ENCODE data around the gene D2HGDH. TPM values are rescaled to one million over a fixed set of nuclear protein-coding genes. Genes with fewer than 3 reads are reported as not detected.
A peak's percentile ranks its signal among the peaks of the same experiment; 100 is the strongest.
"Not testable (repeated sequence)": the region's sequence is repeated elsewhere in the genome, so short reads cannot be mapped to it uniquely, and the experiment has no call there.

The D2HGDH gene
- total RNA-seq, 1 donor from 2014 or later: 55.4 TPM

DNA sequence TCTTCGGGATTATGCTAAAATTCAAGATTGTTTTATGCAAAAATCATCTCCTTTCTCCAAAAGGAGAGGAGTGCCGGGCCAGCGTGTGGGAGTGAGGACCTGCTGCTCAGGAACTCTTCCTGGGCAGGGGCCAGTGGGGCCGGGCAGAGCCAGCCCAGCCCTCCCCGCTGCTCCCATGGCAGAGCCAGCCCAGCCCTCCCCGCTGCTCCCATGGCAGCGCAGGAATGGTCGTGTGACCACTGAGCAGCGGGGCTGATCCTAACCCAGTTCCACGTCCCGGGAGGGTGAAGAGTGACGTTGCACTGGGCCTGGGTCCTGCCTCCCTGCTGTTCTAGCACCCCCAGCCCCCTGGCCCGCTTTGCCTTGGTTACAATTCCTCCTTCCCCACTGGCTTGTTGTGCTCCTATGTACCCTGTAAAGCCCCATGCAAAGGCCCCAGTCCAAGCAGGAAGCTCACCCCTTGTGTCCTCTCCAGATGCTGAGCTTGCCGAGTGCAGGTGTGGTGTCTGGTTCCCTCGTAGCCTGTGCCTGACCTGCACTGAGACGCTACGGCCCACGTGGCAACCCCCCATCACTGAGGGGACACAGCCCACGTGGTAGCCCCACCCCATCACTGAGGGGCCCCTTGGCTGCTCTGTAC, 63.1 kb downstream of the D2HGDH start:
- POLR2A ChIA-PET: no interaction called here
- intact Hi-C loops (cut with micrococcal nuclease): no loop called here
- TF ChIP-seq, protein P1, sequence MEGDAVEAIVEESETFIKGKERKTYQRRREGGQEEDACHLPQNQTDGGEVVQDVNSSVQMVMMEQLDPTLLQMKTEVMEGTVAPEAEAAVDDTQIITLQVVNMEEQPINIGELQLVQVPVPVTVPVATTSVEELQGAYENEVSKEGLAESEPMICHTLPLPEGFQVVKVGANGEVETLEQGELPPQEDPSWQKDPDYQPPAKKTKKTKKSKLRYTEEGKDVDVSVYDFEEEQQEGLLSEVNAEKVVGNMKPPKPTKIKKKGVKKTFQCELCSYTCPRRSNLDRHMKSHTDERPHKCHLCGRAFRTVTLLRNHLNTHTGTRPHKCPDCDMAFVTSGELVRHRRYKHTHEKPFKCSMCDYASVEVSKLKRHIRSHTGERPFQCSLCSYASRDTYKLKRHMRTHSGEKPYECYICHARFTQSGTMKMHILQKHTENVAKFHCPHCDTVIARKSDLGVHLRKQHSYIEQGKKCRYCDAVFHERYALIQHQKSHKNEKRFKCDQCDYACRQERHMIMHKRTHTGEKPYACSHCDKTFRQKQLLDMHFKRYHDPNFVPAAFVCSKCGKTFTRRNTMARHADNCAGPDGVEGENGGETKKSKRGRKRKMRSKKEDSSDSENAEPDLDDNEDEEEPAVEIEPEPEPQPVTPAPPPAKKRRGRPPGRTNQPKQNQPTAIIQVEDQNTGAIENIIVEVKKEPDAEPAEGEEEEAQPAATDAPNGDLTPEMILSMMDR (IDR thresholded peaks at IDR 0.05): no peak
- H3K27ac Mint-ChIP-seq: no peak overlapping the region
- no peaks in the 10 kb centered on the region for H3K27me3 Mint-ChIP-seq
- ATAC-seq (ENCODE audit: low read depth): no peak
- DNase-seq: peak; percentile 13
- no peaks in the 10 kb centered on the region for H3K36me3 Mint-ChIP-seq (ENCODE audit: low read depth)
- no peaks in the 10 kb centered on the region for H3K9me3 Mint-ChIP-seq
- no peak overlapping the region for H3K4me3 Mint-ChIP-seq
- CTCF ChIA-PET: no interaction called here
- no peaks in the 10 kb centered on the region for H3K4me1 Mint-ChIP-seq

DNA sequence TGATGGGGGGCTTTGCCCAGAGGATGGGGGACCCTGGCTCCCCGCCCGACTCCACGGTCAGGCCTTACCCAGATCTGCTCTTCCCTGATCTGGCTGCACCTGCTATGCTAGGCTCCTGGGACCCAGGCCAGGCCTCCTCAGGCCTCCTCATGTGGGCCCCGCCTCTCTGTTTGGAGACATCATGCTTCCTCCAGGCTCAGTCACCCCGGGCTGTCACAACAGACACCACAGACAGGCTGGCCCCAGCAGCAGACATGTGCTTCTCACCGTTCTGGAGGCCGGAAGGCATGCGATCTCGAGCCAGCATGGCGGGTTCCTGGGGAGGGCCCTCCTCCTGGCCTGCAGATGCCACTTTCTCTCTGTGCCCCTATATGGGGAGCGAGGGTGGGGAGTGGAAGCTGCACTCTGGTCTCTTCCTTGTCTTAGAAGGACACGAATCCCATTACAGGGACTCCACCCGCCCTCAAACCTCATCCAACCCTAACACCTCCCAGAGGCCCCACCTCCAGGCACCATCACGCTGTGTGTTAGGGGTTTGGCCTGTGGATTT, 63.7 kb downstream of the D2HGDH start:
- no peaks in the 10 kb centered on the region for H3K27me3 Mint-ChIP-seq
- H3K9me3 Mint-ChIP-seq: no peaks in the 10 kb centered on the region
- TF ChIP-seq, protein P1 (IDR thresholded peaks at IDR 0.05): no peak
- H3K4me3 Mint-ChIP-seq: no peak overlapping the region
- intact Hi-C loops (cut with micrococcal nuclease): no loop called here
- no peak for DNase-seq
- ChIA-PET CTCF (no interaction called here), POLR2A (no interaction called here)
- H3K36me3 Mint-ChIP-seq (ENCODE audit: low read depth): no peaks in the 10 kb centered on the region
- ATAC-seq (ENCODE audit: low read depth): no peak
- H3K27ac Mint-ChIP-seq: no peak overlapping the region
- H3K4me1 Mint-ChIP-seq: no peaks in the 10 kb centered on the region

DNA sequence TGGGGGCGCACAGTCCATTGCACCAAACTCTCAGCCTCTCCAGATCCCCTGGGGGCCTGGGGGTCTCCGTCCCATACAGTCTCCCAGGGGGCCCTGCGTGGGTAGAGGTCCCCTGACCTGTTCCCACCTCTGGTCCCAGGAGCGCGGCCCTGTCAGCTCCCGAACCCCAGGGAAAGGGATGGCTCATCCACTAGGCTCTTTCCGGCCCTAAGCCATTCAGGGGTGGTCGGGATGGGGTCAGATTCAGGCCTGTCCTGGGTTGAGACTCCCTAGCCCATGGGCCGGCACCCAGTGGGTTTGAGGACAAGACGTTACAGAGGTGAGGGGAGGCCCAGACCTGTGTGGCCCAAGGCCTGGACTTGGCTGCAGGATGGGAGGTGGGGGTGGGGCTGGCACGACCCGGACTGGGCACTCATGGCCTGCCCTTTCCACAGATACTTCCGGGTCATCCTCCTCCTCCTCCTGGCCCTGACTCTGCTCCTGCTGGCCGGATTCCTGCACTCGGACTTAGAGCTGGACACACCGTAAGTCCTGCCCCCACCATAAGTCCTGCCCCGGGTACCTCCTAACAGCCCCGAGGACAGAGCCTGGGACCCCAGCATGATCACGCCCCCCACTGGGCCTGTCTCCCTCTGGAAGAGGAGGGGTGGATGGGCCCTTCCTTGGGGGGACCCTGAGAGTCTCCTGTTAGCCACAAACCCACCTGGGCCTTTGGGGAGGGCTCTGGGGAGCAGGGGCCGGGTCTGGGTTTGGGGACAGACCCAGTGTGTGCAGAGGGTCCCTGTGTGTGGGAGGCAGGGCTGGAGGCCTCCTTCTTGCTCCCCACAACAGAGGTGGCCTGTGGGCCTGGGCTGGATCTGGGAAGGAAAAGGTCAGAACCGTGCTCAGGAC, 64.4 kb downstream of the D2HGDH start:
- H3K4me3 Mint-ChIP-seq: no peak overlapping the region
- H3K9me3 Mint-ChIP-seq: no peaks in the 10 kb centered on the region
- ATAC-seq (ENCODE audit: low read depth): no peak
- intact Hi-C loops (cut with micrococcal nuclease): no loop called here
- ChIA-PET CTCF (no interaction called here), POLR2A (no interaction called here)
- TF ChIP-seq, protein P1 (IDR thresholded peaks at IDR 0.05): no peak
- no peak overlapping the region for H3K27ac Mint-ChIP-seq
- no peak for DNase-seq
- no peaks in the 10 kb centered on the region for H3K36me3 Mint-ChIP-seq (ENCODE audit: low read depth)
- no peaks in the 10 kb centered on the region for H3K27me3 Mint-ChIP-seq
- H3K4me1 Mint-ChIP-seq: peaks cover 3% of the 10 kb centered on the region

DNA sequence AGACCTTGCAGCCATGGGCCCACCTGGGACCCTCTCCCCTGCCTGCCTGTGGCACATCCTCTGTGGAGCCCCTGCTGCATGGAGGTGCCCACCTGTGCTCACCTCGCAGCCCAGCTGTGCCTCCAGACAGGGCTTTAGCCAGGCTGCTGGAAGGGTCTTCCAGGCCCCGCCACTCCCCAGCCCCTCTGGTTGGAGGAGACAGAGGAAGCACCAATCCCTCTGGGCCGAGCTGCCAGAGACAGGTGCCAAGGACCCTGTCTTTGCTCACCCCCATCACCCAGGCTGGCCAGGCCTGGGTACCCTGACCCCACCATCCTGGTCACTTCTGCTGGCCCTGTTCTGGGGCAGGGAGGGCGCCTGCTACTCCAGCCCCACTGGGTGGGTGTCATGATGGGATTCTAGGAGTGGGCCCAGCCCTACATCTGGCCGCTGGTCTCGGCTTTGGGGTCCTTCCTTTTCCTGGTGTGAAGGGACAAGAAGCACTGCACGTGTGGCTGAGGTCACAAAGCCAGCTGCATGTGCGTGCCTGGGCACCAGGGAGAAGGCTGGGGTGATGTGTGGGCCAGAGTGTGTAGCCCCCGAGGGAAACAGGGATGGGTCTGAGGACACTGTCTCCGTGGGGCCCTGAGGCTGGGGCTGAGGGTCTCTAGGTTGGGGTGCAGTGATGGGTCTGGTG, 65.2 kb downstream of the D2HGDH start:
- POLR2A ChIA-PET: no interaction called here
- H3K4me1 Mint-ChIP-seq: peaks cover 11% of the 10 kb centered on the region
- no peak overlapping the region for H3K27ac Mint-ChIP-seq
- CTCF ChIA-PET: no interaction called here
- H3K9me3 Mint-ChIP-seq: no peaks in the 10 kb centered on the region
- no peaks in the 10 kb centered on the region for H3K27me3 Mint-ChIP-seq
- intact Hi-C loops (cut with micrococcal nuclease): loop anchor here (5.0 kb wide), 2 partner anchors 43 to 58 kb away; partner anchors contain the start of gene PDCD1
- DNase-seq (no peak), ATAC-seq (ENCODE audit: low read depth) (no peak)
- no peaks in the 10 kb centered on the region for H3K36me3 Mint-ChIP-seq (ENCODE audit: low read depth)
- H3K4me3 Mint-ChIP-seq: no peak overlapping the region
- TF ChIP-seq, protein P1 (IDR thresholded peaks at IDR 0.05): no peak

DNA sequence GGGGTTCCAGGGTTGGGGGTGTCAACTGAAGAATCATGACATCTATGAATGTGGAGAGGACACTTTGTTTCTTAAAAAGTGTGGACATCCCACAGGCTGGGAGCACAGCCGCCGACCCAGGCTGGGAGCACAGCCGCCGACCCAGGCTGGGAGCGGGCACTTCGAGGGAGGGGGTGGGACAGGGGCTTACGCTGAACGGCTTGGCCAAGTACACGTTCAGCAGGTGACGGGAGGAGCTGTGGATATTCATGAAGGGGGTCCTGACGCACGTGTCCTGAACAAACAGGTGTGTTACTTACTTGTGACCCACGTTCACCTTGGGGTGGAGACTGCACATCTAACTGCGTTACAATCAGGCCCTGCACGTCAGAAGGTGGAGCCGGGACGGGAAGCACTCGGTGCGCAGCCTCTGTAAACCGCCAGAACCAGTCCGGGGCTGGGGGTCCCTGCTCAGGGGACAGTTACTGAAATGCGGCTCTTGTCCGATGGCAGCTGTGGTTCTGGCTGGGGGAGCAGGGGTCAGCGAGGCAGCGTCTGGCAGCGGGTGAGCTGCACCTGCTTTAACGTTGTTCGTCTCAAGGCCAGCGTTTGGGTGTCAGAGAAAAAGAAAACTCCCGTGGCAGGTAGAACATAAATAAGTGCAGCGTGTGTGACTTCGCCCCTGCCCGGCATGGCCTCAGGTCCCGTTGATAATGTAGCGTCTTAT, 65.9 kb downstream of the D2HGDH start:
- POLR2A ChIA-PET; H3K27ac Mint-ChIP-seq; H3K4me3 Mint-ChIP-seq; H3K27me3 Mint-ChIP-seq; DNase-seq; H3K36me3 Mint-ChIP-seq (ENCODE audit: low read depth); H3K9me3 Mint-ChIP-seq; CTCF ChIA-PET; ATAC-seq (ENCODE audit: low read depth): not testable (repeated sequence)
- peaks cover 14% of the 10 kb centered on the region for H3K4me1 Mint-ChIP-seq
- intact Hi-C loops (cut with micrococcal nuclease): loop anchor here (5.0 kb wide), 2 partner anchors 42 to 57 kb away; partner anchors contain the start of gene PDCD1

Measured in activated B cell treated with CpG ODN at 0.5 μM for 24 hours (primary cell).